ENCODE results near the gene ZCCHC17.

Gene ZCCHC17

GRCh38 chr1:31308036-31308435 lies 11.2 kb downstream of the ZCCHC17 start:
- no peak for DNase-seq

GRCh38 chr1:31310198-31310597 lies 13.4 kb downstream of the ZCCHC17 start:
- no peak for DNase-seq

- no peak for DNase-seq
Observed at GRCh38 chr1:31315902-31316301, 19.1 kb downstream of the ZCCHC17 start.

GRCh38 chr1:31318146-31318545 lies 21.3 kb downstream of the ZCCHC17 start:
- no peak for DNase-seq

GRCh38 chr1:31324093-31324492 lies 27.3 kb downstream of the ZCCHC17 start:
- no peak for DNase-seq

GRCh38 chr1:31324992-31325391 lies 28.2 kb downstream of the ZCCHC17 start:
- no peak for DNase-seq

- no peak for DNase-seq
Observed at GRCh38 chr1:31326461-31326860, 29.6 kb downstream of the ZCCHC17 start.

GRCh38 chr1:31327381-31327780 lies 30.5 kb downstream of the ZCCHC17 start:
- DNase-seq = no peak

GRCh38 chr1:31335007-31335406 lies 38.2 kb downstream of the ZCCHC17 start:
- no peak for DNase-seq

GRCh38 chr1:31336687-31337467 lies 40.0 kb downstream of the ZCCHC17 start:
- no peak for DNase-seq

- DNase-seq = no peak
Observed at GRCh38 chr1:31344503-31344902, 47.7 kb downstream of the ZCCHC17 start.

- no peak for DNase-seq
Observed at GRCh38 chr1:31345635-31346034, 48.8 kb downstream of the ZCCHC17 start.

- DNase-seq = no peak
Observed at GRCh38 chr1:31346785-31347184, 50.0 kb downstream of the ZCCHC17 start.

GRCh38 chr1:31348449-31348848 lies 51.6 kb downstream of the ZCCHC17 start:
- DNase-seq = no peak

- DNase-seq = no peak
Observed at GRCh38 chr1:31354283-31354682, 57.5 kb downstream of the ZCCHC17 start.

- DNase-seq = no peak
Observed at GRCh38 chr1:31356427-31356826, 59.6 kb downstream of the ZCCHC17 start.

GRCh38 chr1:31361607-31362006 lies 64.8 kb downstream of the ZCCHC17 start:
- no peak for DNase-seq

- no peak for DNase-seq
Observed at GRCh38 chr1:31362032-31362431, 65.2 kb downstream of the ZCCHC17 start.

- DNase-seq = no peak
Observed at GRCh38 chr1:31364561-31365250, 67.9 kb downstream of the ZCCHC17 start.

GRCh38 chr1:31366796-31367195 lies 70.0 kb downstream of the ZCCHC17 start:
- DNase-seq = no peak

- DNase-seq = no peak
Observed at GRCh38 chr1:31368611-31369107, 71.8 kb downstream of the ZCCHC17 start.

- DNase-seq = no peak
Observed at GRCh38 chr1:31370021-31370420, 73.2 kb downstream of the ZCCHC17 start.

- DNase-seq = no peak
Observed at GRCh38 chr1:31370565-31370964, 73.7 kb downstream of the ZCCHC17 start.
